Activated CD4-positive, alpha-beta T cell treated with anti-CD3 and anti-CD28 coated beads, Interleukin-2, Interleukin-6, amounts not matched to agents 100 ng/mL and 50 ng/mL, durations not matched to agents 16 hours and 8 hours (primary cell): Measurements from ENCODE around the gene UGT2A2.

Experiments used
- DNase-seq: peaks from one replicate; pipeline ENCODE4 v3.0.0-alpha.2; 2020

The UGT2A2 gene

DNA sequence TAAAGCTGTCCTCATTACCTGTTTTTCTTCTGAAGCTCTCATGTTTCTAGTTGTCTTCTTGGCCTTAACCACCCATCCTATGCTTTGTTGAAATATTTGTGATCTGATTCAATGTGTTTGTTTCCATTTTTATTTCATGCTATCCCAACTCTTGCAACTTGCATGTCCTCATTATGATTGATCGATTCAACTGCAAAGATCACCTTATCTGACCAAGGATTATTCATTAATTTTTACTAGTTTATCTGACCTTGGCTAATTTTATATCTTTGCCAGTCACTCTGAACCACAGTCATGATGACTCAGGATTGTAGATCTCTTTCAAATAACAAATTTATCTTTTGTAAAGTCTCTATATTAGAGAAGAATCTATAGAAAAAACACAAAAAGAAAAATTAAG lies 70.7 kb downstream of the UGT2A2 start:
- no peak for DNase-seq

DNA sequence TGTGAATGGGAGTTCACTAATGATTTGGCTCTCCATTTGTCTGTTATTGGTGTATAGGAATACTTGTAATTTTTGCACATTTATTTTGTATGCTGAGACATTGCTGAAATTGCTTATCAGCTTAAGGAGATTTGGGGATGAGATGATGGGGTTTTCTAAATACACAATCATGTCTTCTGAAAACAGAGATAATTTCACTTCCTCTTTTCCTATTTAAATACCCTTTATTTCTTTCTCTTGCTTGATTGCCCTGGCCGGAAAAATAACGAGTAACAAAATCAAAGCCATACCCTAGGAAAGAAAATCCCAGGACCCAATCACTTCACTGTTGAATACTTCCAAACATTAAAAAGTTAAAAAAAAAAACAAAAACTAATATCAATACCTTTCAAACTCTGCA lies 76.0 kb downstream of the UGT2A2 start:
- no peak for DNase-seq

DNA sequence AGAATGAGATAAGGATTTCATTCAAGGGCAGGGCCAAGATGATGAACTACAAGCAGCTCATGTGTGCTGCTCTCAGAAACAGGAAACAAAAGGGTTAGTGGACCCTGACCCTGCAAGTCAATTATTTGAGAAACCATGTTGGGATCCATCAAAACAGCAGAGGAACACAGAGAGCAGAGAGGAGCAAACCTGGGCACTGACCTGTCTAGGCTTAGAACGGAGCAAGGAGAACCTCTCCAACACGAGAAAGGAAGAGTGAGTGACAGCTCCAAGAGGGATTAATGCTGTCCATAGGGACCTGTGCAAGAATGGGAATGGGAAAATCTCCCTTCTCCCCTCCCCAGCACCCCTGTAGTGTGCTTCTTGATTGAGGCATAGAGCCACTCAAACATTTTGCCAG lies 89.8 kb downstream of the UGT2A2 start:
- no peak for DNase-seq

GRCh38 chr4:69546134-69546765 lies 93.2 kb downstream of the UGT2A2 start:
- DNase-seq: no peak
